ENCODE measurements around the gene PDCL2. TPM values are rescaled to one million over a fixed set of nuclear protein-coding genes. Genes with fewer than 3 reads are reported as not detected.

Gene PDCL2
- total and polyA plus RNA-seq, 10 of the 15 experiments (the other 5 are each of a cell fraction or from before 2014, with no cell fraction given): not detected

DNA sequence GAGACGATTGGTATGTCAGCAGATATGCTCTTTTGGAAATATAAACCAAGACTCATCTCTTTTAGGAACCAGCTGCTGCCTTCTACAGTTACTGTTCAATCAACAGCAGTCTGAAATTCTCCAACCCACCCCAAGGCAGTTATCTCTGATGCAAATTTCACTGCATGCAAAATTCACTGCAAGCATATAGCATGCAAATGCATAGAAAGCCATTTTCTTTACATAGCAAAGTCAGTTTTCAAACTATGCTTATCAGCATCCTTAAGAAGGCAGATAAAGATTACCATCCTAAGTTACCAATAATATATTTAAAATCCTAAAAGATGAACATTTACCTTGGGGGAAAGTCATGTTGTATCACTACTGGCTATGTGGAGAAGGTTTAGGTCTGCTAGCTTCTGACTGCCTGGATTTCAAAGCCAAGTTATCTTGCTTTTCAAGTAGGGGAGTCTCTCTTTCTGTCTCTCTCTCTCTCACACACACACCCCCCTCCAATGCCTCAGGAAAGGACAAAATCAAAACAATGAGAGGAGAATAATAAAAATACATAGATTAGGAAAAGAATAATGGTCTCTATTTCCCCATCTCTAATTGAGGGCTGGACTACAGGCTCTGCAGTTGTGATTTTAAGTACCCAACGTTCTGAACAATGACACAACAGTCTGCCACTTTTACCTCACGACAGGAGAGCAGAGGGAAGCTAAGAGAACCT, 42.5 kb upstream of the PDCL2 start:
- POLR2A ChIA-PET: no interaction called here
- Histone ChIP-seq H3K4me2 (ENCODE audit: control insufficient read depth, insufficient read depth) (no peak overlapping the region), H4K20me1 (ENCODE audit: control insufficient read depth, insufficient read depth) (no peaks in the 10 kb centered on the region), H2AFZ (ENCODE audit: control insufficient read depth, low read depth, low read length) (no peak overlapping the region), H3K4me3 (no peak overlapping the region), H3K9ac (ENCODE audit: control insufficient read depth, insufficient read depth, low read length) (no peak overlapping the region), H3K36me3 (ENCODE audit: control insufficient read depth in 2 of 2, insufficient read depth in 2 of 2, low read length in 1 of 2) (no peaks in the 10 kb centered on the region), H3K9me3 (replicated peaks; ENCODE audit: control insufficient read depth, insufficient read depth, low read length) (no peaks in the 10 kb centered on the region), H3K27me3 (replicated peaks in 1 of 2; ENCODE audit: control insufficient read depth in 2 of 2, insufficient read depth in 2 of 2, low read length in 1 of 2) (peaks cover 3% of the 10 kb centered on the region in 2 experiments), H3K79me2 (ENCODE audit: control insufficient read depth, insufficient read depth, low read length) (no peaks in the 10 kb centered on the region), H3K4me1 (ENCODE audit: control insufficient read depth, insufficient read depth, low read length) (no peaks in the 10 kb centered on the region), H3K27ac (ENCODE audit: control insufficient read depth, insufficient read depth) (no peak overlapping the region)
- DNase-seq (ENCODE audit: low read depth, low spot score) (no peak), FAIRE-seq (no peak), ATAC-seq (no peak)
- in situ Hi-C loops (cut with MboI) (no loop called here), intact Hi-C loops (cut with micrococcal nuclease; ENCODE audit: unreplicated experiment) (no loop called here)
- CTCF ChIA-PET: interaction anchor here (0.7 kb wide), 1 partner anchor 226 kb away, joined by 3 read pairs; no protein-coding TSS in a partner anchor
- TF ChIP-seq EP300 (IDR thresholded peaks at IDR 0.05; ENCODE audit: borderline replicate concordance in 1 of 2, control insufficient read depth in 1 of 2, low read depth in 2 of 2, low read length in 2 of 2): no peak
- TF ChIP-seq BCL11A (IDR thresholded peaks at IDR 0.05; ENCODE audit: low read depth, low read length): no peak
- no peak for TF ChIP-seq IRF4 (IDR thresholded peaks at IDR 0.05; ENCODE audit: low read depth, low read length)
- TF ChIP-seq MYB (IDR thresholded peaks at IDR 0.05; ENCODE audit: borderline replicate concordance, low read depth, low read length): no peak
- TF ChIP-seq, protein P1, sequence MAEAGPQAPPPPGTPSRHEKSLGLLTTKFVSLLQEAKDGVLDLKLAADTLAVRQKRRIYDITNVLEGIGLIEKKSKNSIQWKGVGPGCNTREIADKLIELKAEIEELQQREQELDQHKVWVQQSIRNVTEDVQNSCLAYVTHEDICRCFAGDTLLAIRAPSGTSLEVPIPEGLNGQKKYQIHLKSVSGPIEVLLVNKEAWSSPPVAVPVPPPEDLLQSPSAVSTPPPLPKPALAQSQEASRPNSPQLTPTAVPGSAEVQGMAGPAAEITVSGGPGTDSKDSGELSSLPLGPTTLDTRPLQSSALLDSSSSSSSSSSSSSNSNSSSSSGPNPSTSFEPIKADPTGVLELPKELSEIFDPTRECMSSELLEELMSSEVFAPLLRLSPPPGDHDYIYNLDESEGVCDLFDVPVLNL (IDR thresholded peaks at IDR 0.05; ENCODE audit: low read depth, low read length): no peak
- TF ChIP-seq, protein P2, sequence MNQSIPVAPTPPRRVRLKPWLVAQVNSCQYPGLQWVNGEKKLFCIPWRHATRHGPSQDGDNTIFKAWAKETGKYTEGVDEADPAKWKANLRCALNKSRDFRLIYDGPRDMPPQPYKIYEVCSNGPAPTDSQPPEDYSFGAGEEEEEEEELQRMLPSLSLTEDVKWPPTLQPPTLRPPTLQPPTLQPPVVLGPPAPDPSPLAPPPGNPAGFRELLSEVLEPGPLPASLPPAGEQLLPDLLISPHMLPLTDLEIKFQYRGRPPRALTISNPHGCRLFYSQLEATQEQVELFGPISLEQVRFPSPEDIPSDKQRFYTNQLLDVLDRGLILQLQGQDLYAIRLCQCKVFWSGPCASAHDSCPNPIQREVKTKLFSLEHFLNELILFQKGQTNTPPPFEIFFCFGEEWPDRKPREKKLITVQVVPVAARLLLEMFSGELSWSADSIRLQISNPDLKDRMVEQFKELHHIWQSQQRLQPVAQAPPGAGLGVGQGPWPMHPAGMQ (IDR thresholded peaks at IDR 0.05; ENCODE audit: borderline replicate concordance): no peak
- no peak for TF ChIP-seq SMC3 (IDR thresholded peaks at IDR 0.05; ENCODE audit: borderline replicate concordance, low read length)
- TF ChIP-seq SRF (IDR thresholded peaks at IDR 0.05; ENCODE audit: low read depth in 2 of 2, low read length in 2 of 2): no peak
- no peak for TF ChIP-seq MTA3 (IDR thresholded peaks at IDR 0.05; ENCODE audit: borderline replicate concordance, low read length)
- no peak for TF ChIP-seq NFXL1 (IDR thresholded peaks at IDR 0.05; ENCODE audit: borderline replicate concordance)
- TF ChIP-seq SIX5 (IDR thresholded peaks at IDR 0.05; ENCODE audit: low read depth, low read length, severe bottlenecking): no peak
- TF ChIP-seq SUPT20H (IDR thresholded peaks at IDR 0.05; ENCODE audit: borderline replicate concordance, control insufficient read depth, low read depth, low read length): no peak
- TF ChIP-seq CHD2 (IDR thresholded peaks at IDR 0.05; ENCODE audit: borderline replicate concordance, low read depth, low read length): no peak
- no peak for TF ChIP-seq YY1 (IDR thresholded peaks at IDR 0.05; ENCODE audit: low read depth, low read length)
- RAD21 ChIA-PET (ENCODE audit: unreplicated experiment): no interaction called here
- 2% methylated on average over 3 of the region's 3 CpGs for WGBS (ENCODE audit: insufficient coverage, insufficient replicate concordance, low lambda C conversion rate, missing lambda C conversion rate)
- no TSS peak for BruUV-seq (replicated peaks)
- SMC1A ChIA-PET (ENCODE audit: uncharacterized antibody, unreplicated experiment): no interaction called here
